Cardiac fibroblast (primary cell): ENCODE data around the gene COX19.

Experiments
- DNase-seq, 2 donors: peaks; one replicate each; pipeline versions ENCODE4 v3.0.0 to v3.0.0-alpha.2; 2010; ENCODE audit warnings: low read depth in 2 of 2
- H3K4me3 ChIP-seq, 2 donors: replicated peaks in 1 of 2; 1 replicate in 1 of 2; 2 replicates in 1 of 2; pipeline ENCODE4 v1.5.1; 2011; ENCODE audit warnings: low read depth in 2 of 2, low read length in 2 of 2, mild to moderate bottlenecking in 2 of 2, moderate library complexity in 1 of 2
- TF ChIP-seq, protein P1 (sequence below): IDR thresholded peaks from one replicate; pipeline ENCODE4 v1.5.1; 2011; ENCODE audit warnings: low read depth, mild to moderate bottlenecking, low read length, inconsistent platforms

The COX19 gene

DNA sequence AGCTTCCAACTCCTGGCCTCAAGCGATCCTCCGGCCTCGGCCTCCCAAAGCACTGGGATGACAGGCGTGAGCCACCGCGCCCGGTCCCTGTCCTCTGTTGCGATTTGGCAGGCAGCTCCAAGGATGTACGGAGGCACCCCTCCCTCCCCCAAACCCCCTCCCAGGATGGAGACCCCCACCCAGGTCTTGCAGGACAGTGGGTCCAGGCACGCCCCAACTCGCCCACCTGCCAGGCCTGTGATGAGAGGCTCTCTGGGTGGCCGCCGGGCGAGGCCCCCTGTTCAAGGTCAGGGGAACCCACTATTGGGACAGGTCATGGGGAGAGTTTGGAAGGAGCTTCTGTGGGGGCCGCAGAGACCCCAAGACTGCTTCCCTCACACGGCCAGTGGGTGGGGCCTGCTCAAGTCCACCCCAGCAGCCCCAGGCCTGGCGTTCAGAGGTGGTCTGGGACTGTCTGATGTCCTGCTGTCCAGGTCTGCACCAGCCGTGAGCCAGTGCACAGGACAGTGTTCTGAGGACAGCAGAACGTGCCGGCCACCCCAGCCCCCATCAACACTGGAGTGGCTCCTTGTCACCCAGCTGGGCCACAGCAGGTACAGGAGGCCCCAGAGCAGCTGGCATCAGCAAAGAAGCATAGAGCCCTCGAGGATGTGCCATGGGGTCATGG lies 23.3 kb downstream of the COX19 start:
- no peak overlapping the region for H3K4me3 ChIP-seq
- DNase-seq = no peak
- TF ChIP-seq, protein P1, sequence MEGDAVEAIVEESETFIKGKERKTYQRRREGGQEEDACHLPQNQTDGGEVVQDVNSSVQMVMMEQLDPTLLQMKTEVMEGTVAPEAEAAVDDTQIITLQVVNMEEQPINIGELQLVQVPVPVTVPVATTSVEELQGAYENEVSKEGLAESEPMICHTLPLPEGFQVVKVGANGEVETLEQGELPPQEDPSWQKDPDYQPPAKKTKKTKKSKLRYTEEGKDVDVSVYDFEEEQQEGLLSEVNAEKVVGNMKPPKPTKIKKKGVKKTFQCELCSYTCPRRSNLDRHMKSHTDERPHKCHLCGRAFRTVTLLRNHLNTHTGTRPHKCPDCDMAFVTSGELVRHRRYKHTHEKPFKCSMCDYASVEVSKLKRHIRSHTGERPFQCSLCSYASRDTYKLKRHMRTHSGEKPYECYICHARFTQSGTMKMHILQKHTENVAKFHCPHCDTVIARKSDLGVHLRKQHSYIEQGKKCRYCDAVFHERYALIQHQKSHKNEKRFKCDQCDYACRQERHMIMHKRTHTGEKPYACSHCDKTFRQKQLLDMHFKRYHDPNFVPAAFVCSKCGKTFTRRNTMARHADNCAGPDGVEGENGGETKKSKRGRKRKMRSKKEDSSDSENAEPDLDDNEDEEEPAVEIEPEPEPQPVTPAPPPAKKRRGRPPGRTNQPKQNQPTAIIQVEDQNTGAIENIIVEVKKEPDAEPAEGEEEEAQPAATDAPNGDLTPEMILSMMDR = no peak

- TF ChIP-seq, protein P1 = no peak
- no peak for DNase-seq
- no peak overlapping the region for H3K4me3 ChIP-seq
Observed at GRCh38 chr7:949021-949934, 26.1 kb downstream of the COX19 start.

- no peak overlapping the region for H3K4me3 ChIP-seq
- DNase-seq = no peak
- TF ChIP-seq, protein P1 = no peak
Observed at GRCh38 chr7:947391-948210, 27.7 kb downstream of the COX19 start.

GRCh38 chr7:946256-946996 lies 28.9 kb downstream of the COX19 start:
- no peak for DNase-seq
- TF ChIP-seq, protein P1 = no peak
- H3K4me3 ChIP-seq = no peak overlapping the region

DNA sequence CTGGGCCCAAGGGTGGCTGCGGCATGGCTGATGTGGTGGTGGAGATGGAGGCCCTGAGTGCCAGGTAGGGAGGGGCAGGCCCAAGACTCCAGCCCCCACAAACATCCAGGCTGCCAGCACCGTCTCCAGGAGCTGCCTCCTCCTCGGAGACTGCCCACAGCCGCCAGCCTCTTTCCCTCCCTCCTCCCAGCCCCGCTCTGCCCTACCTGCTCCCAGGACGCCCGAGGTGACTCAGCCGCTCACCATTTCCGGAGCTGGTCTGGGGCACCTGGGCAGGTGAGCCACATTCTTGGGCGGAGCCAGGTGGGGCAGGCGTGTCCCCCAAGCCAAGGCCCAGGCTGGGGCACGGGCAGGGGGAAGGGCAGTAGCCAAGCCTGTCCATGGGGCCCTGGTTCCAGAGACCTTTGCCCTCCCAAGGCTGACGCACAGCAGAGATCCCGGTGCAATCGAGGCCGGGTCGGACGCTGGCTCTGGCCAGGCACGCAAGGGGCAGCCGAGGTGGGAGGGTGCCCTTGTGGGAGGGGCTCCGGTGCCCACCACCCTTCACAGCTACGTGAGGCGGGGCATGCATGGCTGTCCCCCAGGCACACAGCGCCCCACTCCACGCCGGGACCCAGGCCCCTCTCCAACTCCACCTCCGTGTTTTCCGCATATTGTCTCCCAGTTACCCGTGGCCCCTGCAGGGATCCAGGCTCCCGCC lies 29.6 kb downstream of the COX19 start:
- H3K4me3 ChIP-seq = no peak overlapping the region
- TF ChIP-seq, protein P1 = no peak
- DNase-seq = no peak
